ENCODE results near the gene PLCD1. TPM values are rescaled to one million over a fixed set of nuclear protein-coding genes. Genes with fewer than 3 reads are reported as not detected.

The PLCD1 gene
- total and polyA plus RNA-seq, 2 of the 8 experiments (the other 6 are each of a cell fraction or from before 2014, with no cell fraction given): 15.3 to 19.2 TPM

- no peaks in the 10 kb centered on the region for H3K79me2 ChIP-seq (ENCODE audit: control insufficient read depth in 1 of 2, insufficient read depth in 2 of 2, low read length in 2 of 2)
- peaks cover 8 to 18% of the 10 kb centered on the region in 2 experiments; a peak in 3 of 4 replicates for H3K9me3 ChIP-seq (ENCODE audit: insufficient read depth in 2 of 2, low read depth in 1 of 2, low read length in 1 of 2)
- H3K14ac ChIP-seq (ENCODE audit: insufficient read length): no peak overlapping the region
- H3K4me3 ChIP-seq (ENCODE audit: extremely low read depth in 1 of 4, insufficient read depth in 2 of 4, low read depth in 3 of 4, low read length in 4 of 4): no peak overlapping the region
- H3K4ac ChIP-seq (replicated peaks; ENCODE audit: insufficient read length, low read depth, low read length): no peak overlapping the region
- no peak overlapping the region for H3K23ac ChIP-seq (ENCODE audit: insufficient read length)
- FAIRE-seq (no peak), DNase-seq (ENCODE audit: low read depth in 1 of 2, low spot score in 2 of 2) (no peak)
- no peak overlapping the region for H4K91ac ChIP-seq (replicated peaks; ENCODE audit: insufficient read length, low read length)
- no peak overlapping the region for H4K8ac ChIP-seq (ENCODE audit: extremely low read depth, insufficient read depth, low read length)
- no peaks in the 10 kb centered on the region for H3K4me1 ChIP-seq (replicated peaks in 1 of 4; ENCODE audit: control insufficient read depth in 3 of 4, insufficient read depth in 4 of 4, low read length in 3 of 4)
- no peak overlapping the region for H2BK12ac ChIP-seq (ENCODE audit: low read depth, low read length)
- no peak overlapping the region for H3K56ac ChIP-seq (replicated peaks; ENCODE audit: insufficient read length, low read depth, low read length)
- H3K27ac ChIP-seq (ENCODE audit: low read depth, low read length): no peak overlapping the region
- whole genome bisulfite sequencing, 2 experiments (ENCODE audit: extremely low coverage in 1 of 2, insufficient coverage in 1 of 2, insufficient read length in 1 of 2, insufficient replicate concordance in 2 of 2, low coverage in 1 of 2, low lambda C conversion rate in 2 of 2, missing lambda C conversion rate in 1 of 2): 83% methylated on average over 13 of the region's 13 CpGs; no CpG with 5 or more reads in 1 of the 2 experiments
- no peak overlapping the region for H3K18ac ChIP-seq (ENCODE audit: extremely low read depth, low read length)
- H2AFZ ChIP-seq (ENCODE audit: low read length): no peak overlapping the region
- H2BK20ac ChIP-seq (ENCODE audit: low read length): no peak overlapping the region
- no peak overlapping the region for H2BK120ac ChIP-seq (replicated peaks; ENCODE audit: low read depth, low read length)
- no peak overlapping the region for H4K5ac ChIP-seq (ENCODE audit: insufficient read length, low read depth, low read length)
- no peak overlapping the region for H2BK5ac ChIP-seq (ENCODE audit: low read depth, low read length)
- no peaks in the 10 kb centered on the region for H3K23me2 ChIP-seq (ENCODE audit: low read depth, low read length)
- ChIA-PET POLR2A (ENCODE audit: partially characterized antibody) (no interaction called here), CTCF (ENCODE audit: partially characterized antibody) (interaction anchor here (1.8 kb wide), 1 partner anchor 11 kb away, joined by 3 read pairs; no protein-coding TSS in a partner anchor)
- H3K36me3 ChIP-seq (ENCODE audit: control insufficient read depth in 2 of 4, insufficient read depth in 4 of 4, low read length in 3 of 4): no peaks in the 10 kb centered on the region
- no peaks in the 10 kb centered on the region; a peak in 1 of 7 replicates for H3K27me3 ChIP-seq (replicated peaks in 1 of 4; ENCODE audit: control insufficient read depth in 3 of 4, extremely low read depth in 1 of 4, insufficient read depth in 3 of 4, low read length in 3 of 4)
- H3K9ac ChIP-seq (replicated peaks in 1 of 4; ENCODE audit: extremely low read depth in 1 of 4, low read depth in 3 of 4, low read length in 3 of 4): no peak overlapping the region
- no peak overlapping the region for H3K4me2 ChIP-seq (ENCODE audit: insufficient read depth in 1 of 2, low read depth in 2 of 2, low read length in 2 of 2)
- H3K79me1 ChIP-seq (ENCODE audit: low read depth, low read length): no peaks in the 10 kb centered on the region
- H4K20me1 ChIP-seq (replicated peaks in 1 of 2; ENCODE audit: control insufficient read depth in 1 of 2, insufficient read depth in 2 of 2, low read length in 2 of 2): no peaks in the 10 kb centered on the region
- no peak overlapping the region for H2AK5ac ChIP-seq (ENCODE audit: low read depth, low read length)
- no peak overlapping the region for H2BK15ac ChIP-seq (ENCODE audit: low read length)
- TF ChIP-seq SIRT6 (IDR thresholded peaks at IDR 0.05; ENCODE audit: low read length) (no peak), SUZ12 (IDR thresholded peaks at IDR 0.05; ENCODE audit: low read length) (no peak), SIX5 (IDR thresholded peaks at IDR 0.05; ENCODE audit: low read depth, low read length) (no peak), SIN3A (conservative IDR thresholded peaks at IDR 0.05 in 1 of 2, IDR thresholded peaks at IDR 0.05 in 1 of 2; ENCODE audit: low read depth in 1 of 2, low read length in 2 of 2) (no peak), KDM1A (IDR thresholded peaks at IDR 0.05; ENCODE audit: borderline replicate concordance, low read length) (no peak), TAF7 (optimal IDR thresholded peaks at IDR 0.05; ENCODE audit: borderline replicate concordance, low read depth, low read length) (no peak), HDAC2 (IDR thresholded peaks at IDR 0.05; ENCODE audit: borderline replicate concordance in 1 of 2, low read depth in 2 of 2, low read length in 2 of 2) (no peak), ATF3 (IDR thresholded peaks at IDR 0.05; ENCODE audit: insufficient read depth, low read depth, low read length) (no peak), RFX5 (IDR thresholded peaks at IDR 0.05; ENCODE audit: borderline replicate concordance, low read depth, low read length) (no peak)
- TF ChIP-seq, protein P1, sequence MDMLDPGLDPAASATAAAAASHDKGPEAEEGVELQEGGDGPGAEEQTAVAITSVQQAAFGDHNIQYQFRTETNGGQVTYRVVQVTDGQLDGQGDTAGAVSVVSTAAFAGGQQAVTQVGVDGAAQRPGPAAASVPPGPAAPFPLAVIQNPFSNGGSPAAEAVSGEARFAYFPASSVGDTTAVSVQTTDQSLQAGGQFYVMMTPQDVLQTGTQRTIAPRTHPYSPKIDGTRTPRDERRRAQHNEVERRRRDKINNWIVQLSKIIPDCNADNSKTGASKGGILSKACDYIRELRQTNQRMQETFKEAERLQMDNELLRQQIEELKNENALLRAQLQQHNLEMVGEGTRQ (IDR thresholded peaks at IDR 0.05; ENCODE audit: low read length): no peak
Observed at GRCh38 chr3:38051131-38051530, 21.7 kb upstream of the PLCD1 start.
